GM12878 (cell line): ENCODE measurements around the gene PMM2. TPM values are rescaled to one million over a fixed set of nuclear protein-coding genes. Genes with fewer than 3 reads are reported as not detected.
A peak's percentile ranks its signal among the peaks of the same experiment; 100 is the strongest.

ENCODE experiments used
- ATAC-seq: fragments of 200-7000 bp; cut with Tn5 transposase; 3 replicates; pipeline ENCODE4 v1.9.1; 2020; ENCODE audit warnings: mild to moderate bottlenecking, moderate library complexity
- BruUV-seq: library from RNA; stranded (reverse); fragments of 400-500 nt; replicated peaks from 2 replicates; lab custom pipeline; 2021; lab: Mats Ljungman, UMichigan
- CTCF ChIA-PET: fragments of 300-600 bp; sonication (Branson Sonifier 250); formaldehyde crosslinking; extraction: SDS; loops from one replicate; lab custom pipeline; 2021; ENCODE audit warnings: inconsistent platforms; lab: Yijun Ruan, JAX
- POLR2A ChIA-PET: fragments of 350-600 bp; formaldehyde crosslinking; extraction: SDS; loops from one replicate; lab custom pipeline; 2021; ENCODE audit warnings: inconsistent platforms; lab: Charles Lee
- RAD21 ChIA-PET: fragments of 300-600 bp; sonication (Branson Sonifier 250); formaldehyde crosslinking; loops from one replicate; lab custom pipeline; 2023; ENCODE audit warnings: antibody characterized with exemption; ENCODE audit not compliant: unreplicated experiment; lab: Charles Lee
- SMC1A ChIA-PET: fragments of 300-600 bp; sonication (Branson Sonifier 250); formaldehyde crosslinking; loops from one replicate; lab custom pipeline; 2023; ENCODE audit not compliant: unreplicated experiment, uncharacterized antibody; lab: Charles Lee
- DNase-seq: peaks from one replicate; pipeline ENCODE4 v3.0.0-alpha.2; 2011; ENCODE audit warnings: low read depth, low spot score
- FAIRE-seq: peaks from 3 replicates; lab custom pipeline; 2011; peaks lifted over from hg19 to GRCh38; lab: Jason Lieb, UNC
- H2AFZ ChIP-seq: 2 replicates; pipeline ENCODE4 v1.6.0; 2011; ENCODE audit warnings: low read depth, low read length, control low read depth; ENCODE audit not compliant: control insufficient read depth
- H3K27ac ChIP-seq: 2 replicates; pipeline ENCODE4 v1.5.1; 2011; ENCODE audit warnings: control low read depth; ENCODE audit not compliant: control insufficient read depth, insufficient read depth
- H3K27me3 ChIP-seq, 2 experiments: replicated peaks in 1 of 2; 2 replicates each; pipeline versions ENCODE4 v1.6.0 to v1.6.1; 2011; ENCODE audit warnings: low read length in 1 of 2; ENCODE audit not compliant: control insufficient read depth in 2 of 2, insufficient read depth in 2 of 2
- H3K36me3 ChIP-seq, 2 experiments: 2 replicates each; pipeline ENCODE4 v1.5.1; 2011; ENCODE audit warnings: low read length in 1 of 2; ENCODE audit not compliant: control insufficient read depth in 2 of 2, insufficient read depth in 2 of 2
- H3K4me1 ChIP-seq: 2 replicates; pipeline ENCODE4 v1.6.1; 2011; ENCODE audit warnings: mild to moderate bottlenecking, low read length, moderate library complexity, mixed read lengths; ENCODE audit not compliant: control insufficient read depth, insufficient read depth
- H3K4me2 ChIP-seq: 2 replicates; pipeline ENCODE4 v1.6.0; 2011; ENCODE audit warnings: control low read depth; ENCODE audit not compliant: control insufficient read depth, insufficient read depth
- H3K4me3 ChIP-seq: fragments of 200-600 bp; sonication (generic); 2 replicates; pipeline ENCODE4 v1.5.1; 2016
- H3K79me2 ChIP-seq: 2 replicates; pipeline ENCODE4 v1.6.0; 2011; ENCODE audit warnings: low read length; ENCODE audit not compliant: control insufficient read depth, insufficient read depth
- H3K9ac ChIP-seq: 2 replicates; pipeline ENCODE4 v1.8.0; 2011; ENCODE audit warnings: low read length, control low read depth, mixed read lengths; ENCODE audit not compliant: control insufficient read depth, insufficient read depth
- H3K9me3 ChIP-seq: replicated peaks from 3 replicates; pipeline ENCODE4 v1.5.1; 2011; ENCODE audit warnings: mild to moderate bottlenecking, low read length; ENCODE audit not compliant: control insufficient read depth, insufficient read depth
- H4K20me1 ChIP-seq: 2 replicates; pipeline ENCODE4 v1.6.0; 2011; ENCODE audit not compliant: control insufficient read depth, insufficient read depth
- EP300 ChIP-seq, 2 experiments: fragments of 150-350 bp in 1 of 2; IDR thresholded peaks; 2 replicates each; pipeline ENCODE4 v1.6.1; 2011 to 2012; ENCODE audit warnings: low read depth in 2 of 2, low read length in 2 of 2, borderline replicate concordance in 1 of 2, improper control_type of control experiment in 1 of 2, inconsistent platforms in 1 of 2; ENCODE audit not compliant: control insufficient read depth in 1 of 2
- IRF3 ChIP-seq: fragments of 450-650 bp; IDR thresholded peaks from 2 replicates; pipeline ENCODE4 v1.6.1; 2014; ENCODE audit warnings: mild to moderate bottlenecking
- NR2F1 ChIP-seq: fragments of 450-650 bp; conservative IDR thresholded peaks from 2 replicates; pipeline ENCODE4 v1.6.1; 2017; ENCODE audit warnings: mild to moderate bottlenecking
- PAX8 ChIP-seq: fragments of 450-650 bp; IDR thresholded peaks from 2 replicates; pipeline ENCODE4 v1.6.1; 2017; ENCODE audit warnings: mild to moderate bottlenecking, moderate library complexity
- WGBS: methylation state at CpG from one replicate; pipeline ENCODE4 v1.1.6; 2016; ENCODE audit warnings: low lambda C conversion rate; ENCODE audit not compliant: insufficient replicate concordance, insufficient coverage; ENCODE audit errors: missing lambda C conversion rate; 5-methylcytosine and 5-hydroxymethylcytosine counted together
- in situ Hi-C: fragments of 300-500 bp; cut with MboI; formaldehyde crosslinking; loops from 9 replicates; pipeline ENCODE4 v1.14.3; 2018; ENCODE audit warnings: mixed read lengths
- intact Hi-C: fragments of 100-400 bp; cut with micrococcal nuclease; formaldehyde crosslinking; loops from one replicate; pipeline ENCODE4 v1.14.2; 2022; ENCODE audit not compliant: unreplicated experiment
- polyA plus RNA-seq, 11 experiments: library from polyadenylated mRNA; depleted of rRNA in 4 of 11; unstranded in 6 of 11; stranded (reverse) in 5 of 11; fragments of >200 nt; fragmentation: Nextera tagmentation in 4 of 11; fragmentation: Illumina TruSeq in 1 of 11; extraction: Ambion mirVana in 4 of 11; extraction: Trizol in 1 of 11; gene quantifications; 1 replicate in 1 of 11; 2 replicates in 10 of 11; pipeline versions ENCODE4 v1.2.1 to v1.2.3, GENCODE V29; 2011 to 2016; ENCODE audit warnings: inconsistent platforms in 2 of 11, missing spikeins in 2 of 11, low read depth in 1 of 11
- total RNA-seq, 4 experiments: library from RNA; depleted of rRNA in 3 of 4; stranded (reverse); fragments of >200 nt in 3 of 4; fragmentation: Illumina TruSeq in 1 of 4; extraction: Trizol in 1 of 4; gene quantifications; 2 replicates each; pipeline versions ENCODE4 v1.2.1 to v1.2.3, GENCODE V29; 2013 to 2021

PMM2 gene
- total and polyA plus RNA-seq, 10 of the 15 experiments (the other 5 are each of a cell fraction or from before 2014, with no cell fraction given), result 22.6 to 69.4 (median 52.3) TPM

GRCh38 chr16:8818504-8819270 is 21.0 kb downstream of the PMM2 start (continued):
- TF ChIP-seq EP300 (IDR thresholded peaks at IDR 0.05; ENCODE audit: borderline replicate concordance in 1 of 2, control insufficient read depth in 1 of 2, low read depth in 2 of 2, low read length in 2 of 2), result peak; percentile 51 to 68; a peak in 1 of 4 replicates
- no peak for TF ChIP-seq NR2F1

DNA sequence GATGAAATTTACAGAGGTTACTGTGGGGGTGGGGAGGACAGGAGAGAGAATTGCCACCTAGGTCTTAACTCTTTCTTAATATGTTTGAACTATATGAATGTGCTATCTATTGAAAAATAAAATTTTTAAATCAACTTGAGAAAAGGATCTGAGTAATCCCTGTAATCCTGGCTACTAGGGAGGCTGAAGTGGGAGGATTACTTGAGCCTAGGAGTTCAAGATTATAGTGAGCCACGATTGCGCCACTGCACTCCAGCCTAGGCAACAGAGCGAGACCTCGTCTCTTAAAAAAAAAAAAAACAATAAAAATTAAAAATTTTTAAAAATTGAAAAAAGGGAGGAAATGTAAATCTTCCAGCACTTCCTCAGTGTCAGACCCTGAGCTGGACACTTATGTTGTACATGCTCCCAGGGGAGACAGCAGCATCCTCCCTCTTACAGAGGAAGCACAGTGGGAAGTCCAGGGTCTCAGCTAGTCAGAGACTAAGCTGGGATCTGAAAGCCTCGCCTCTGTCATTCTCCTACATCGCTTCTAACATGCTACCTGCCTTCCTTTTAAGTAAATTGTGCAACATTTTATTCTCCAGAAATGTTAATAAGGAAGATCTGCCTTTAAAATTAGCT is 21.9 kb downstream of the PMM2 start:
- Histone ChIP-seq H4K20me1 (peaks cover 3% of the 10 kb centered on the region; the same call in 1 of the 2 replicates), H3K4me3 (no peak overlapping the region), H3K4me2 (no peak overlapping the region), H3K27me3 (no peaks in the 10 kb centered on the region), H3K4me1 (peaks cover 11% of the 10 kb centered on the region), H3K36me3 (peaks cover 10 to 44% of the 10 kb centered on the region in 2 experiments), H3K27ac (no peak overlapping the region; the same call in 1 of the 2 replicates), H3K9me3 (no peaks in the 10 kb centered on the region), H3K79me2 (no peaks in the 10 kb centered on the region; the same call in 1 of the 2 replicates), H3K9ac (no peak overlapping the region), H2AFZ (no peak overlapping the region)
- in situ Hi-C loops, result no loop called here
- no peak for DNase-seq
- TF ChIP-seq PAX8 (0 out of 2 replicates have a peak, but pooled peaks have one; percentile 22), IRF3 (no peak)
- POLR2A ChIA-PET, result interaction anchor here (0.7 to 1.6 kb wide), 4 partner anchors 11 to 161 kb away, joined by 3 to 7 read pairs (median 4); partner anchors contain the start of gene CARHSP1
- ATAC-seq, result no peak
- RAD21 ChIA-PET, result interaction anchor here (0.7 to 1.8 kb wide), 7 partner anchors 9 to 189 kb away, joined by 3 to 6 read pairs (median 3); partner anchors contain the start of genes CARHSP1, PMM2 and TMEM186
- 96% methylated on average over 4 of the region's 6 CpGs for WGBS
- FAIRE-seq, result no peak
- no TSS peak for BruUV-seq
- CTCF ChIA-PET, result interaction anchor here (0.6 to 4.1 kb wide), 9 partner anchors 9 to 72 kb away, joined by 3 to 22 read pairs (median 4); partner anchors contain the start of gene LITAFD
- intact Hi-C loops, result no loop called here
- SMC1A ChIA-PET, result interaction anchor here (0.7 to 2.6 kb wide), 9 partner anchors 9 to 315 kb away, joined by 3 to 10 read pairs (median 4); partner anchors contain the start of genes PMM2 and TMEM186
